Measurements from ENCODE around the gene CPT1C. TPM values are rescaled to one million over a fixed set of nuclear protein-coding genes. Genes with fewer than 3 reads are reported as not detected.

CPT1C gene
- total RNA-seq, 2 experiments from 2014 or later: 0.47 to 0.59 TPM

GRCh38 chr19:49654581-49654980, 36.3 kb upstream of the CPT1C start:
- POLR2A ChIA-PET: interaction anchor here (1.8 to 2.1 kb wide), 2 partner anchors 10 to 14 kb away, joined by 5 to 8 read pairs; partner anchors contain the start of genes BCL2L12, IRF3 and RRAS
- no peak for DNase-seq
- no peaks in the 10 kb centered on the region for H3K27me3 Mint-ChIP-seq
- no peak overlapping the region for H3K4me3 Mint-ChIP-seq
- H3K36me3 ChIP-seq (ENCODE audit: insufficient read depth, low read length): peaks cover 83% of the 10 kb centered on the region
- H3K4me3 ChIP-seq (ENCODE audit: low read length): no peak overlapping the region
- peaks cover 68% of the 10 kb centered on the region for H3K36me3 Mint-ChIP-seq (ENCODE audit: low read depth)
- H3K9me3 Mint-ChIP-seq: no peaks in the 10 kb centered on the region
- no peak overlapping the region for H3K27ac Mint-ChIP-seq
- ATAC-seq (ENCODE audit: poor library complexity): no peak
- intact Hi-C loops (cut with DNase I, micrococcal nuclease): no loop called here
- H3K4me1 ChIP-seq (ENCODE audit: insufficient read depth, low read length): peaks cover 14% of the 10 kb centered on the region
- no peaks in the 10 kb centered on the region for H3K9me3 ChIP-seq (ENCODE audit: control insufficient read depth in 1 of 2, insufficient read depth in 1 of 2, low read length in 2 of 2)
- CTCF ChIA-PET: no interaction called here
- H3K27me3 ChIP-seq (ENCODE audit: control insufficient read depth in 1 of 2, insufficient read depth in 2 of 2, low read length in 2 of 2): no peaks in the 10 kb centered on the region
- TF ChIP-seq CTCF (IDR thresholded peaks at IDR 0.05): no peak
- H3K4me1 Mint-ChIP-seq (ENCODE audit: low read depth): no peaks in the 10 kb centered on the region
- H3K27ac ChIP-seq (ENCODE audit: low read depth in 1 of 2, low read length in 2 of 2): no peak overlapping the region

DNA sequence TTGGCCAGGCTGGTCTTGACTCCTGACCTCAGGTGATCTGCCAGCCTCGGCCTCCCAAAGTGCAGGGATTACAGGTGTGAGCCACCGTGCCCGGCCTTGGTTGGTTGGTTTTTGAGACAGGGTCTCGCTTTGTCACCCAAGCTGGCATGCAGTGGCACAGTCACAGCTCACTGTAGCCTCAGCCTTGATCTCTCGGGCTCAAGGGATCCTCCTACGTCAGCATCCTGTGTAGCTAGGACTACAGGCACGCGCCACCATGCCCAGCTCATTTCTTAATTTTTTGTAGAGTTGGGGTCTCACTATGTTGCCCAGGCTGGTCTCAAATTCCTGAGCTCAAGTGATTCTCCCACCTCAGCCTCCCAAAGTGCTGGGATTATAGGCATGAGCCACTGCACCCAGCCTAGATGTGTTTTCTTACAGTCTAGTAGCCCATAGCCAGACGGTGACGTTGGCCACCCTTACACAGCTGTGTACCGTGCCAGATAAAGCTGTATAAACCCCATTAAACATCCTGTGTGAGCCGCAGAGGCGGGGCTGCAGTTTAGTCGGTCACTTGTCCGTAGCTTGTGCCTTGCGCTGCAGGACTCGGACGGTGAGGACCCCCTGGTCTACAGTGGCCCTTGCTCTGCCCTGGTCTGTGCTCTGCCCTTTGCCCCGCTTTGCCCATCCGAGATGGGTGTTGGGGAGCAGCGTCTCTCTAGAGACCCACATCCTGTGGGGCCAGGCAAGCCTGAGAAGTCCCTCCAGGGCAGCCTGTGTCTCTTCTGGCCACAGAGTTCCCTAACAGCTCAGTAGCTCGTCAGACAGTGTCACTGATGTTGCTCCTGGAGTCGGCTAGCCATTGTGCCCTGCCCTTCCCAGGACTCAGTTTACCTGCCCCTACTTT, 35.1 kb upstream of the CPT1C start:
- ATAC-seq (ENCODE audit: poor library complexity): no peak
- DNase-seq: no peak
- H3K9me3 Mint-ChIP-seq: no peaks in the 10 kb centered on the region
- Histone ChIP-seq H3K36me3 (ENCODE audit: insufficient read depth, low read length) (peaks cover 82% of the 10 kb centered on the region), H3K27ac (ENCODE audit: low read depth in 1 of 2, low read length in 2 of 2) (no peak overlapping the region), H3K9me3 (ENCODE audit: control insufficient read depth in 1 of 2, insufficient read depth in 1 of 2, low read length in 2 of 2) (no peaks in the 10 kb centered on the region), H3K4me3 (ENCODE audit: low read length) (no peak overlapping the region), H3K27me3 (ENCODE audit: control insufficient read depth in 1 of 2, insufficient read depth in 2 of 2, low read length in 2 of 2) (no peaks in the 10 kb centered on the region), H3K4me1 (ENCODE audit: insufficient read depth, low read length) (peaks cover 15% of the 10 kb centered on the region)
- intact Hi-C loops (cut with DNase I, micrococcal nuclease): no loop called here
- no peaks in the 10 kb centered on the region for H3K27me3 Mint-ChIP-seq
- no peak for TF ChIP-seq CTCF (IDR thresholded peaks at IDR 0.05)
- no peaks in the 10 kb centered on the region for H3K4me1 Mint-ChIP-seq (ENCODE audit: low read depth)
- ChIA-PET POLR2A (interaction anchor here (0.5 to 2.1 kb wide), 3 partner anchors 9 to 52 kb away, joined by 3 to 8 read pairs (median 5); partner anchors contain the start of genes BCL2L12, IRF3 and RRAS), CTCF (interaction anchor here (1.3 kb wide), 1 partner anchor 16 kb away, joined by 3 read pairs; no protein-coding TSS in a partner anchor)
- H3K27ac Mint-ChIP-seq: no peak overlapping the region
- no peak overlapping the region for H3K4me3 Mint-ChIP-seq
- H3K36me3 Mint-ChIP-seq (ENCODE audit: low read depth): peaks cover 70% of the 10 kb centered on the region

DNA sequence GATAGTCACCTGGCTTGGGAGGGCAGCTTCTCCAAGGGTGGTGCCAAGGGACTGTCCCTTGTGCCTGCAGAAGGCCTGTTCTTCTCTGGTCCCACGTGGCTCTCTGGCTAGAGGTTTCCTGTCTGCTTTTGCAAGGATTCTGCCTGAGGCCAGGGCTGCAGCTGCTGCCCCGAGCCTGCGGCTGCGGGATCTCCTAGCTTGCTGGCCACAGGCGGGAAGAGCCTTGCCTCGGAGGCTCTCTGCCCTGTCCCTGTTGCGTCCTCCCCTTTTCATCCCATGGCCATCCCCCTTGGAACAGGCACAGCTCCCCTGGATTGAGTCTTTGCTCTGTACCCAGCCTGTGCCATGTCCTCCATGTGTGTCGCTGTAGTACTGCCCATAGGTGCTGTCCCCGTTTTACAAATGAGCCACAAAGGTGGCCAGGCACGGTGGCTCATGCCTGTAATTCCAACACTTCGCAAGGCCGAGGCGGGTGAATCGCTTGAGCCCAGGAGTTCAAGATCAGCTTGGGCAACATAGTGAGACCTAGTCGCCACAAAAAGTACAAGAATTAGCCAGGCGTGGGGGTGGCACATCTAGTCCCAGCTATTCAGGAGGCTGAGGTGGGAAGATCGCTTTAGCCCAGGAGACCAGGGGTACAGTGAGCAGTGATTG, 34.3 kb upstream of the CPT1C start:
- no peaks in the 10 kb centered on the region for H3K4me1 Mint-ChIP-seq (ENCODE audit: low read depth)
- peaks cover 70% of the 10 kb centered on the region for H3K36me3 Mint-ChIP-seq (ENCODE audit: low read depth)
- Histone ChIP-seq H3K27me3 (ENCODE audit: control insufficient read depth in 1 of 2, insufficient read depth in 2 of 2, low read length in 2 of 2) (no peaks in the 10 kb centered on the region), H3K9me3 (ENCODE audit: control insufficient read depth in 1 of 2, insufficient read depth in 1 of 2, low read length in 2 of 2) (no peaks in the 10 kb centered on the region), H3K4me3 (ENCODE audit: low read length) (no peak overlapping the region), H3K36me3 (ENCODE audit: insufficient read depth, low read length) (peaks cover 85% of the 10 kb centered on the region), H3K4me1 (ENCODE audit: insufficient read depth, low read length) (peaks cover 18% of the 10 kb centered on the region), H3K27ac (ENCODE audit: low read depth in 1 of 2, low read length in 2 of 2) (no peak overlapping the region)
- no peak overlapping the region for H3K4me3 Mint-ChIP-seq
- CTCF ChIA-PET: interaction anchor here (1.3 kb wide), 1 partner anchor 16 kb away, joined by 3 read pairs; no protein-coding TSS in a partner anchor
- POLR2A ChIA-PET: interaction anchor here (2.1 kb wide), 1 partner anchor 8 kb away, joined by 8 read pairs; the partner anchor contains the start of genes BCL2L12 and IRF3
- no peak for ATAC-seq (ENCODE audit: poor library complexity)
- H3K27me3 Mint-ChIP-seq: no peaks in the 10 kb centered on the region
- intact Hi-C loops (cut with DNase I, micrococcal nuclease): no loop called here
- no peak for TF ChIP-seq CTCF (IDR thresholded peaks at IDR 0.05)
- no peaks in the 10 kb centered on the region for H3K9me3 Mint-ChIP-seq
- no peak overlapping the region for H3K27ac Mint-ChIP-seq
- no peak for DNase-seq

All from CD4-positive, alpha-beta T cell (primary cell).